Adipocyte (in vitro differentiated cells): ENCODE results near the gene BUB3.

ENCODE experiments used
- DNase-seq: peaks from one replicate; pipeline ENCODE4 v3.0.0-alpha.2; 2015; ENCODE audit warnings: low read depth
- H3K27me3 ChIP-seq: replicated peaks from 2 replicates; pipeline ENCODE4 v1.7.0; 2013; ENCODE audit warnings: mild to moderate bottlenecking, low read length, moderate library complexity; ENCODE audit not compliant: control insufficient read depth, insufficient read depth
- H3K36me3 ChIP-seq: 2 replicates; pipeline ENCODE4 v1.7.0; 2013; ENCODE audit warnings: low read length, mild to moderate bottlenecking, moderate library complexity; ENCODE audit not compliant: control insufficient read depth, insufficient read depth, severe bottlenecking
- H3K4me1 ChIP-seq: 2 replicates; pipeline ENCODE4 v1.7.0; 2013; ENCODE audit warnings: mild to moderate bottlenecking, low read length, moderate library complexity; ENCODE audit not compliant: control insufficient read depth, insufficient read depth
- H3K4me3 ChIP-seq: 2 replicates; pipeline ENCODE4 v1.7.0; 2013; ENCODE audit warnings: mild to moderate bottlenecking, low read length, moderate library complexity
- H3K9ac ChIP-seq: 2 replicates; pipeline ENCODE4 v1.7.0; 2013; ENCODE audit warnings: mild to moderate bottlenecking, low read length, moderate library complexity
- H3K9me3 ChIP-seq: 2 replicates; pipeline ENCODE4 v1.7.0; 2013; ENCODE audit warnings: mild to moderate bottlenecking, low read length, moderate library complexity; ENCODE audit not compliant: control insufficient read depth

BUB3 gene

GRCh38 chr10:123154092-123154710 is at the start of gene BUB3:
TSS of gene BUB3 (plus strand) at chr10:123154402. CDS start at chr10:123154918, 516 bp downstream.
- H3K36me3 ChIP-seq, result peaks cover 28% of the 10 kb centered on the region
- H3K4me1 ChIP-seq, result peaks cover 35% of the 10 kb centered on the region
- DNase-seq, result peak; percentile 100
- peak within 1 kb of the TSS; percentile 97 for H3K4me3 ChIP-seq
- no peaks in the 10 kb centered on the region for H3K9me3 ChIP-seq
- peak within 1 kb of the TSS; percentile 98 for H3K9ac ChIP-seq
- peaks cover 34% of the 10 kb centered on the region for H3K27me3 ChIP-seq

- Histone ChIP-seq H3K9me3 (no peaks in the 10 kb centered on the region), H3K4me3 (no peak overlapping the region), H3K9ac (no peak overlapping the region), H3K36me3 (no peaks in the 10 kb centered on the region), H3K4me1 (no peaks in the 10 kb centered on the region), H3K27me3 (peaks cover 12% of the 10 kb centered on the region)
- no peak for DNase-seq
These were observed 44.7 kb upstream of the BUB3 start for GRCh38 chr10:123109466-123109865.

- no peak for DNase-seq
- Histone ChIP-seq H3K4me3 (no peak overlapping the region), H3K36me3 (no peaks in the 10 kb centered on the region), H3K27me3 (peaks cover 48% of the 10 kb centered on the region), H3K4me1 (no peaks in the 10 kb centered on the region), H3K9me3 (peaks cover 2% of the 10 kb centered on the region), H3K9ac (no peak overlapping the region)
These were observed 36.4 kb upstream of the BUB3 start for GRCh38 chr10:123117644-123118417.

- H3K9ac ChIP-seq, result no peak overlapping the region
- peaks cover 51% of the 10 kb centered on the region for H3K27me3 ChIP-seq
- no peak overlapping the region for H3K4me3 ChIP-seq
- DNase-seq, result no peak
- H3K9me3 ChIP-seq, result peaks cover 3% of the 10 kb centered on the region
- no peaks in the 10 kb centered on the region for H3K4me1 ChIP-seq
- H3K36me3 ChIP-seq, result no peaks in the 10 kb centered on the region
These were observed 35.1 kb upstream of the BUB3 start for GRCh38 chr10:123119081-123119480.

- peaks cover 43% of the 10 kb centered on the region for H3K27me3 ChIP-seq
- H3K4me3 ChIP-seq, result no peak overlapping the region
These were observed 28.0 kb upstream of the BUB3 start for GRCh38 chr10:123126246-123126645.

GRCh38 chr10:123129618-123130271 is 24.5 kb upstream of the BUB3 start:
- H3K4me3 ChIP-seq, result no peak overlapping the region
- H3K36me3 ChIP-seq, result no peaks in the 10 kb centered on the region
- peaks cover 9% of the 10 kb centered on the region for H3K9me3 ChIP-seq
- no peak for DNase-seq
- no peak overlapping the region for H3K9ac ChIP-seq
- H3K4me1 ChIP-seq, result peaks cover 13% of the 10 kb centered on the region
- H3K27me3 ChIP-seq, result peaks cover 59% of the 10 kb centered on the region

More at GRCh38 chr10:123126246-123126645, 28.0 kb upstream of the BUB3 start:
- H3K9ac ChIP-seq, result no peak overlapping the region
- DNase-seq, result no peak
- peaks cover 6% of the 10 kb centered on the region for H3K4me1 ChIP-seq
- peaks cover 11% of the 10 kb centered on the region for H3K9me3 ChIP-seq
- H3K36me3 ChIP-seq, result no peaks in the 10 kb centered on the region

- peaks cover 16% of the 10 kb centered on the region for H3K4me1 ChIP-seq
- H3K9ac ChIP-seq, result peak overlapping the region; percentile 25
- H3K4me3 ChIP-seq, result peak overlapping the region; percentile 67
- H3K9me3 ChIP-seq, result peaks cover 9% of the 10 kb centered on the region
- peak; percentile 91 for DNase-seq
- peaks cover 57% of the 10 kb centered on the region for H3K27me3 ChIP-seq
- no peaks in the 10 kb centered on the region for H3K36me3 ChIP-seq
These were observed 21.4 kb upstream of the BUB3 start for GRCh38 chr10:123132576-123133477.

GRCh38 chr10:123133541-123134342 is 20.5 kb upstream of the BUB3 start:
- Histone ChIP-seq H3K4me1 (peaks cover 16% of the 10 kb centered on the region), H3K27me3 (peaks cover 57% of the 10 kb centered on the region), H3K9me3 (peaks cover under 1% of the 10 kb centered on the region), H3K36me3 (no peaks in the 10 kb centered on the region), H3K4me3 (no peak overlapping the region), H3K9ac (no peak overlapping the region)
- no peak for DNase-seq

GRCh38 chr10:123134343-123134914 is 19.8 kb upstream of the BUB3 start:
- no peak overlapping the region for H3K4me3 ChIP-seq
- H3K4me1 ChIP-seq, result peaks cover 13% of the 10 kb centered on the region
- no peaks in the 10 kb centered on the region for H3K9me3 ChIP-seq
- H3K27me3 ChIP-seq, result peaks cover 64% of the 10 kb centered on the region
- H3K9ac ChIP-seq, result no peak overlapping the region
- DNase-seq, result no peak
- no peaks in the 10 kb centered on the region for H3K36me3 ChIP-seq

GRCh38 chr10:123134915-123135414 is 19.2 kb upstream of the BUB3 start:
- H3K27me3 ChIP-seq, result peaks cover 67% of the 10 kb centered on the region
- H3K4me3 ChIP-seq, result peak overlapping the region; percentile 69
- H3K9me3 ChIP-seq, result no peaks in the 10 kb centered on the region
- peaks cover 10% of the 10 kb centered on the region for H3K4me1 ChIP-seq
- H3K9ac ChIP-seq, result no peak overlapping the region
- H3K36me3 ChIP-seq, result no peaks in the 10 kb centered on the region
- DNase-seq, result no peak
